ENCODE measurements around the gene ABCC12. TPM values are rescaled to one million over a fixed set of nuclear protein-coding genes. Genes with fewer than 3 reads are reported as not detected.

The ABCC12 gene
- polyA plus RNA-seq, 1 experiment: not detected

DNA sequence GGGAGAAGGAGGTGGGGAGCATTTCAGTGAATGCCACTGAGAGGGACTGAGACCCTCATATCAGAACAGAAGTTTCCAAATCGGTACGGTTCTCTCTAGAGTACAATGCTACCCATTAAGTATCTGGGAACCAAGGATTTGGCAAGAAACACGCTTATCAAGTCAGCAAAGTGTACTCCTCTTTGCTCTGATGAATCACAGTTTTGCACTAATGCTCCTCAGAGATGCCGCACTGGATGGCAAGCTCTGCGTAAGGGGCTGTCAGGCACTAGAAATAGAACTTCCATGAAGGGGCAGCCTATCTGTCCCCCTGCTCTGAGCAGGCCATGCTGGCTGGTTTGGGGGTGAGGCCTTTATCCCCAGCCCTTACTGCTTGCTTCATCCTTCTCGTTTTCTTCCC lies 4.8 kb upstream of the ABCC12 start:
- ChIA-PET POLR2A (no interaction called here), CTCF (interaction anchor here (1.0 to 5.7 kb wide), 3 partner anchors 1018 to 1122 kb away, joined by 5 to 74 read pairs (median 31); partner anchors contain the start of gene NETO2)
- Histone ChIP-seq H3K27me3 (ENCODE audit: control insufficient read depth, insufficient read depth, low read length) (no peaks in the 10 kb centered on the region), H3K4me3 (ENCODE audit: low read depth, low read length) (no peak overlapping the region), H3K9me3 (ENCODE audit: control insufficient read depth, insufficient read depth, low read length) (no peaks in the 10 kb centered on the region), H3K27ac (ENCODE audit: low read depth, low read length) (no peak overlapping the region)
- DNase-seq (ENCODE audit: low read depth, low spot score): no peak
- TF ChIP-seq, protein P1, sequence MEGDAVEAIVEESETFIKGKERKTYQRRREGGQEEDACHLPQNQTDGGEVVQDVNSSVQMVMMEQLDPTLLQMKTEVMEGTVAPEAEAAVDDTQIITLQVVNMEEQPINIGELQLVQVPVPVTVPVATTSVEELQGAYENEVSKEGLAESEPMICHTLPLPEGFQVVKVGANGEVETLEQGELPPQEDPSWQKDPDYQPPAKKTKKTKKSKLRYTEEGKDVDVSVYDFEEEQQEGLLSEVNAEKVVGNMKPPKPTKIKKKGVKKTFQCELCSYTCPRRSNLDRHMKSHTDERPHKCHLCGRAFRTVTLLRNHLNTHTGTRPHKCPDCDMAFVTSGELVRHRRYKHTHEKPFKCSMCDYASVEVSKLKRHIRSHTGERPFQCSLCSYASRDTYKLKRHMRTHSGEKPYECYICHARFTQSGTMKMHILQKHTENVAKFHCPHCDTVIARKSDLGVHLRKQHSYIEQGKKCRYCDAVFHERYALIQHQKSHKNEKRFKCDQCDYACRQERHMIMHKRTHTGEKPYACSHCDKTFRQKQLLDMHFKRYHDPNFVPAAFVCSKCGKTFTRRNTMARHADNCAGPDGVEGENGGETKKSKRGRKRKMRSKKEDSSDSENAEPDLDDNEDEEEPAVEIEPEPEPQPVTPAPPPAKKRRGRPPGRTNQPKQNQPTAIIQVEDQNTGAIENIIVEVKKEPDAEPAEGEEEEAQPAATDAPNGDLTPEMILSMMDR (IDR thresholded peaks at IDR 0.05; ENCODE audit: low read depth, low read length): no peak

DNA sequence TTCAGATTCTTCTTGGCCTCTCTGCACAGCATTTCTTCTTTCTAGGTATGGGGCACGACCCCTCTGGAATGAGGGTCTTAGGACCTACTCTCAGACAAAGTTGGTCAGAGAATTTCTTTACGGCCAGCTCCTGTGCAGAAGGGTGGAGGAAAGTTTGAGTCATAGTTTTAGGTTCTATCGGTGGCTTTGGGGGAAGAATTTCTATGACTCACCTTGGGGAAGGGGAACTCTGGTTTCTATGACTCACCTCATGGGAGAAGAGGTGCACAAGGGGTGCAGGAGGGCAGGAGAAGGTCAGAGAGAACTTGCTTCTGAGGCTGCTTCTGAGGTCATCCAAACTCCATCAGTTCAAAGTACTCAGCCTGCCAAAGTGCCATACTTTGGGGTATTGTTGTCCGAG lies 2.5 kb upstream of the ABCC12 start:
- ChIA-PET POLR2A (no interaction called here), CTCF (interaction anchor here (0.7 to 5.7 kb wide), 7 partner anchors 103 to 1210 kb away, joined by 3 to 74 read pairs (median 4); partner anchors contain the start of genes ITFG1, NETO2 and PHKB)
- no peak overlapping the region for H3K27ac ChIP-seq (ENCODE audit: low read depth, low read length)
- H3K9me3 ChIP-seq (ENCODE audit: control insufficient read depth, insufficient read depth, low read length): no peaks in the 10 kb centered on the region
- H3K4me3 ChIP-seq (ENCODE audit: low read depth, low read length): no peak overlapping the region
- H3K27me3 ChIP-seq (ENCODE audit: control insufficient read depth, insufficient read depth, low read length): no peaks in the 10 kb centered on the region
- TF ChIP-seq, protein P1 (IDR thresholded peaks at IDR 0.05; ENCODE audit: low read depth, low read length): no peak
- DNase-seq (ENCODE audit: low read depth, low spot score): peak; percentile 15

DNA sequence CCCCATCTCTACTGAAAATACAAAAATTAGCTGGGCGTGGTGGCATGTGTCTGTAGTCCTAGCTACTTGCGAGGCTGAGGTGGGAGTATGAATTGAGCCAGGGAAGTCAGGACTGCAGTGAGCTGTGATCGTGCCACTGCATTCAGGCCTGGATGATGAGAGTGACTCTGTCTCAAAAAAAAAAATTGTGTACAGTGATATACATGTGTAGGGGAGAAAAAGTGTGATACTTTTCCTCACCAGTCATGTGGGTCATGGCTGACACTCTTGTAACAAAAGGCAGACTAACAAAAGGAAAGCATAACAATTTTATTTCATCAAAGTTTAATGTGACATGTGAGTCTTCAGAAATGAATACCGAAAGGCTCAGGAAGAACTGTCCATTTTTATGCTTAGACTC lies 2.0 kb upstream of the ABCC12 start:
- no peak overlapping the region for H3K4me3 ChIP-seq (ENCODE audit: low read depth, low read length)
- CTCF ChIA-PET: interaction anchor here (0.7 to 5.7 kb wide), 14 partner anchors 9 to 1210 kb away, joined by 3 to 74 read pairs (median 4); partner anchors contain the start of genes ITFG1, NETO2 and PHKB
- POLR2A ChIA-PET: no interaction called here
- no peaks in the 10 kb centered on the region for H3K9me3 ChIP-seq (ENCODE audit: control insufficient read depth, insufficient read depth, low read length)
- H3K27ac ChIP-seq (ENCODE audit: low read depth, low read length): no peak overlapping the region
- DNase-seq (ENCODE audit: low read depth, low spot score): no peak
- TF ChIP-seq, protein P1 (IDR thresholded peaks at IDR 0.05; ENCODE audit: low read depth, low read length): no peak
- no peaks in the 10 kb centered on the region for H3K27me3 ChIP-seq (ENCODE audit: control insufficient read depth, insufficient read depth, low read length)

- TF ChIP-seq, protein P1 (IDR thresholded peaks at IDR 0.05; ENCODE audit: low read depth, low read length): no peak
- CTCF ChIA-PET: interaction anchor here (0.6 to 5.7 kb wide), 26 partner anchors 8 to 1484 kb away, joined by 3 to 74 read pairs (median 4); partner anchors contain the start of genes ITFG1, NETO2 and PHKB
- no peak overlapping the region for H3K4me3 ChIP-seq (ENCODE audit: low read depth, low read length)
- POLR2A ChIA-PET: no interaction called here
- H3K27ac ChIP-seq (ENCODE audit: low read depth, low read length): no peak overlapping the region
- DNase-seq (ENCODE audit: low read depth, low spot score): no peak
- no peaks in the 10 kb centered on the region for H3K9me3 ChIP-seq (ENCODE audit: control insufficient read depth, insufficient read depth, low read length)
- no peaks in the 10 kb centered on the region for H3K27me3 ChIP-seq (ENCODE audit: control insufficient read depth, insufficient read depth, low read length)
Measured at GRCh38 chr16:48157302-48157701, 1.5 kb upstream of the ABCC12 start.

DNA sequence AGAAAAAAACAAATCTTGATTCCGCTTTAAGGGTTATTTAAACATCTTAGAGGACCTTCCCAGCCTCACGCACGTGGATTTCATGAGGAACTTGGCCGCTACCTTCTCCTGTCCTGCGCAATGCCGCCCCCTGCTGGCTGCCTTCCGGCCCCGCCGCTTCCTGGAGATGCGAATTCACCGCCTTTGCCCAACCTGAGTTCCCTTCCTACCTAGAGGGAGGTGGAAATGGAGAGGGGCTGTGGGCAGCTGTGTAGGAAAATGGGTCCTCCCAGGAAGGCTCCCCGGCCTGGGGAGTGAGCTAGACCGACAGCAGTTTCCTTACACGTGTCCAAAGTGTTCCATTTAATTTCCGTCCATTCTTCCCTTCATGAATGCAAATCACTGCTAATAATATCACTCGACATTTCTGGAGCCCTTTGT lies 1.0 kb upstream of the ABCC12 start:
- Histone ChIP-seq H3K4me3 (ENCODE audit: low read depth, low read length) (no peak overlapping the region), H3K27ac (ENCODE audit: low read depth, low read length) (no peak overlapping the region), H3K9me3 (ENCODE audit: control insufficient read depth, insufficient read depth, low read length) (no peaks in the 10 kb centered on the region), H3K27me3 (ENCODE audit: control insufficient read depth, insufficient read depth, low read length) (no peaks in the 10 kb centered on the region)
- TF ChIP-seq, protein P1 (IDR thresholded peaks at IDR 0.05; ENCODE audit: low read depth, low read length): peak; percentile 94
- DNase-seq (ENCODE audit: low read depth, low spot score): peak; percentile 68
- ChIA-PET CTCF (interaction anchor here (0.6 to 5.7 kb wide), 26 partner anchors 8 to 1484 kb away, joined by 3 to 74 read pairs (median 4); partner anchors contain the start of gene NETO2), POLR2A (no interaction called here)

All from AG04450 (cell line).